Activated CD8-positive, alpha-beta memory T cell treated with anti-CD3 and anti-CD28 coated beads, Interleukin-2, amount 50 U/mL, for 1 hour (primary cell): Measurements from ENCODE around the gene MLH3.

ENCODE experiments used
- DNase-seq: peaks from one replicate; pipeline ENCODE4 v3.0.0-alpha.2; 2020; ENCODE audit errors: extremely low read depth

Gene MLH3

DNA sequence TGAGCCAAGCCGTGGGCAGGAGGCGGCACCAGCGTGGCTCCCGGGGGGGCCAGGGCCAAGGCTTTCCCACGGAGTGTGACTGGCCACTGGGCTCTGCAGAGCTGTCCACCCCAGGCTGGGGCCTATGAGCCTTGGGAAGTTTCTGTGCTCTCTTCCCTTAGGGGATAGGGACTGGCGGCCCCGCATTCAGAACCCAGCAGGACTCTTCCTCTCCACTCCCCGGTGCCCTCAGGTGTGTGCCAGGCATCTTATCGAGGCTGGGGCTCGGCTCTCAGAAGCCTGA, 66.3 kb downstream of the MLH3 start:
- DNase-seq: no peak

DNA sequence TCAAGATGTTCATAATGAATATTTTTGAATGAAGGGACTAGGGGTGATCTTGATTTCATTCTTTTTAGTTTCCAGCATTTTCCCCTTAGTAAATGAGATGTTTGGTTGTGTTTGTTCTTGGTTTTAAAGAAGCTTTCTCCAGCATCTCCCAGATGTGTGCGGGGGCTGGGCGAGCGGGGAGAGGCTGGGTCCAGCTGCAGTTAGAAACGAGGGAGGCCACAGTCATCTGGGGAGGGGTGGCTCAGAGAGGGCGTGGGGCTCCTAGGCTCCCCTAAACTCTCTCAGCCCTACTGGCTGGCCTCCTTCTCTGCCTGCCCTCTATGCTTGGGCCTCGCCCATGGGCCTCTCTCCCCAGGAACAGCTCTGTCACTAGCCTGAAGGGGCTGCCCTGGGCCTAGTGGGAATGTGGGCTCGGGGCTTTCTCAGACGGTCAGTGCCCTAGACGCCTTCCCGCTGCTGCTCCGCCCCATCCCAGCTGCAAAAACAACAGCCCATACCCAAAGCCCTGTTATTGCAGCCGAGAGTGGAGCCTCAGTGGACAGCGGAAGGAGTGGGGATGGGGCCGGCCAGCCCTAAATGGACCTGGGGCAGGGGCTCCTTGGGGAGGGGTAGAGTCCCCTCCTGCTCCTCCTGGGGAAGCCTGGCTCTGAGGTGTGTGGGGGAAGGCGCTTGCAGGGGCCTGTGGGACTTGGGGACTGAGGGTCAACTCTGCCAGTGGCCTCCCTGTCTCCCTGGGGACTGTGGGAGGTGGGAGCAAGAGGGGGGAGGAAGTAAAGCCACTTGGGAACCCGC, 66.8 kb downstream of the MLH3 start:
- DNase-seq: no peak

DNA sequence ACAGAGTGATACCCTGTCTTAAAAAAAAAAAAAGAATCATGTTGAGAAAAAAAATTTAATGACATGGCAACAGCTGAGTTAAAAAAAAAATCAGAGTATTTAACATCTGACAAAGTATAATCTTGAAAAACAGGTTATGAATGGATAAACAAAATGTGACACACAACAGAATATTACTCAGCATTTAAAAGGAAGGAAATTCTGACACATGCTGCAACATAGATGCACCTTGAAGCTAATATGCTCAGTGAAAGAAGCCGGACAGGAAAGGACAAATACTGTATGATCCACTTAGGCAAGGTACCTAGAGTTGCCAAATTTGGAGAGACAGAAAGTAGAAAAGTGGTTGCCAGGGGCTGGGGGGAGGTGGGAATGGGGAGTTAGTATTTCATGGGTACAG, 67.9 kb downstream of the MLH3 start:
- no peak for DNase-seq

DNA sequence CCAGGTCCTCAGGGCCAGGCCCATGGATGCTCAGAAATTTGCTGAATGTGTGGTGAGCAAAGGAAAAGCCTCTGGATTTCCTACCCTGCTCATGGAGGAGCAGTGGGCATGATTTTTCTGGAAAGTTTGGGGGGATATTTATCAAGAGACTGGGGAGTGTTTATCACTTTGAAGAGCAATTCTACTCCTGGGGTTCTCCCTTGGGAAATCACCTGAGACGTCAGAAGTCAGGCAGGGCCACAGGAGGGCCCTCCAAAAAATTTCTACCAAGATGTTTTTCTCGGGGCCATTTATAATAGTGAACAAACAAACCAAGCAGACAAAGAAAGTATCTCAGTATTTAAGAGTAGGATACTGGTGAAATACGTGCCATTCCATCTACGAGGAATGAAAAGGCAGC, 68.6 kb downstream of the MLH3 start:
- no peak for DNase-seq

DNA sequence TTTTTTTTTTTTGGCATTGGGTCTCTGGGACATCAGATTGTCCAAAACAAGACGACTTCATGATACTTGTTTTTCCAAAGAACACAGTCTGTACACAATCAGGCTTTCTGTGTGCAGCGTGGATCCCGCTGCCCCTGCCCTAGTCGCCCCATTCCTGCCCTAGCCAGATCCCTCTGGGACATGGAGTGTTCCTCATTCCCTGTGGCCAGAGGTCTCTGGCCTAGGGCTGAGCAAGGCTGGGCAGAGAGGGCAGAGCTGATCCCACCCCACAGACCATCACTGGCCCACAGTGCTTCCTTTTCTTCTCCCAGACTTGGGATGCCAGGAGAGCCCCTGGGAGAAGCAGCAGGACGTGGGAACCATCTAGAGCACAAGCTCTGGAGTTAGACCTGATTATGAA, 69.4 kb downstream of the MLH3 start:
- DNase-seq: no peak

DNA sequence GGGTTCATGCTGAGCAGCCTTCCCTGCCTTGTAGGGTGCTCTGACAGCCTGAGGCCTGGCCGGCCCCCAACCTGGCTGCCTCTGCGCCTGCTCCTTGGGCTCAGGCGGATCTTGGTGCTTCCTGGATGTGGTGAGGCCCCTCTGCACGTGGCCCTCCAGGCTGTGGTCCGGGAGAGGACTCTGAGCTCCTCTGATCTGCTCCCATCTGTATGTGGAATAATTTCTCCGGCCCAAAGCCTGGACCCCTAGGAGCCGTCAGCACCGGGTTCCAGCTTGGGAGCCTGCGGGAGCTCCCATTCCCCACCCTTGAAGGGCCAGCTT, 69.8 kb downstream of the MLH3 start:
- no peak for DNase-seq

DNA sequence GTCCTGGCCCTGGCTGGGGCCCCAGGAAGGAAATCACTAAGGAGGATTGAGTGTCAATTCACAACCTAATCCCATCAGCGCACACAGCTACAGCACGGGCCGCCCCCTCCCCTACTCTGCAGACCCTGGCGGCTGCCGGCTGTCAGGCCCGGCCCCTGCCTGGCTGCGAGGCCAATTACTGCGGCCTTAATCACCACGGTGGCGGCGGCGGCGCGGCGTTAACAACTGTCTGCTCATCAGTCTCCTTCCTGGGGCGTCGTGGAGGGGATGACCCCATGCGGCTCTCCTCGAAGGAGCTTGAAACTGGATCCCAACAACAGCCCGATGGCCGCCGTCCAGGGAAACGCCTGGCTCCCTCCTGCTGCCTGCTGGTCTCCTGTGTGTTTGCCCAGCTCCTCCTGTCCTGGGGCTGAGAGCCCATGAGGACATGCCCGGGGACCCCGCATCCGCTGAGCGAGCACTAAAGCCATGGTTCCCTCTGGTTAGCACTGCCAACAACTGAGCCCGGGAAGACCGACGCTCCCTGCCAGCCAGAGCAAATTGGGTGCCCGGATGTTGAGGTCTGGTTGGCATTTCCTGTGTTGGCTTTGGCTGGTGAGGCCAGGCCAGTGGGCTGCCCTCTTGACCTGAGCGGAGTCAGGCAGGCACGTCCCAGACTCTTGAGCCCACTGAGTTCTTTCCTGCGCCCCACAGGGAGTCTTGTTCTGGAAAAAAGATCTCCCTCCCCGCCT, 70.4 kb downstream of the MLH3 start:
- no peak for DNase-seq

DNA sequence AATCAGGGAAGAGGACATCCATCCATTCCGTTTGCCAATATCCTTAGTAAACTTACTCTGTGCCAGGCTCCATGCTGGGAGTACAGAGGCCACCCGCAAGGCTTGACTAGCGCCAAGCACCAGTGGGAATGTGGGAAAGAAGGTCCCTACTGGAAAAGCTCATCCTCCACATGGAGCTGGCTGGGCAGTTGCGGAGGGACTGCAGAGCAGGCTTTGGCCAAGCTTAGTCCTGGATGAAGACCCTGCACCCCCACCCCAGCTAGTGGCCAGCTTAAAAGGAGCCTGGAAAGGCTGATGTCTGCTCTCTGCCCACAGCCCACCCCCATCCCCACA, 70.9 kb downstream of the MLH3 start:
- no peak for DNase-seq

DNA sequence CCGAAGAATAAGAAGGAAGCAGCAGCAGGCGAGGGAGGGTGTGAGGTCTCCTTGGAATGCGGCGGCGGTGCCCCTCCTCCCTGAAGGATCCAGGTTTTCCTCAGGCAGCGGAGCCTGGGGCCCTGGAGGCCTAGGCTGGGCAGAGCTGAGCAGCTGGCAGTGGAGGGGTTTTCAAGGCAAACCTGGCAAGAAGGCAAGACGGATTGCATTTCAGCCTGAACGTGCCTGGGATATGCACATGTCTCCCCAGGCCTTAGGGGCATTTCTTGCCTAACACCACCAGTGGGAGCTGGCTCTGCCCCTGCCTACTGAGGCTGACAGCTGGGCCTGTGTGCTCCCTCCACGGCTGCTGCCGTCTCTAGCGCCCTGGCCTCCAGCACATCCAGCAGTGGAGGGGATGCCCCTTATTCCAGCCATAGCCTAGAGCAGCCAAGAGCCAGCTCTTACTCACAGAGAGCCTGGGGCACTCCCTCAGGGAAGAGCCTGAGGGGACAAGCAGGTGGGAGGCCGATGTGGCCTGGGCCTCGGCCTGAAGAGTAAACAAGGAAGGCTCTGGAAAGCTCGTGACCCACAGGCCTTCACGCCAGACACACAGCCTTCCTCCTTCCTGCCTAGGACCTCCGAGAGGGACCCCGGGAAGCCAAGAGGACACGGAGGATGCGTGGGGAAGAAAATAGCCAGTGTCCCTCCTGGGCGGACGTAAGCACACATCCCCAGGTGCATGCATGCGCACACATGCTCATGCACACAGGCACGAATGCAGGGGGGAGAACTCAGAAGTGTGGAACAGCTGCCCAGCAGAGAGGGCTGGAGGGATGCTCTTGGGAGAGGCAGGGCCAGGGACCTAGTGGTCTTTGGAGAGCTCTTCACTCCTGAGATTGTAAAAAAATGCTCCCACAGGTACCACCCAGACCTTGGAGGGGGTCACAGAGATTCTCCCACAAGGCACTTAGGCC, 71.5 kb downstream of the MLH3 start:
- no peak for DNase-seq

DNA sequence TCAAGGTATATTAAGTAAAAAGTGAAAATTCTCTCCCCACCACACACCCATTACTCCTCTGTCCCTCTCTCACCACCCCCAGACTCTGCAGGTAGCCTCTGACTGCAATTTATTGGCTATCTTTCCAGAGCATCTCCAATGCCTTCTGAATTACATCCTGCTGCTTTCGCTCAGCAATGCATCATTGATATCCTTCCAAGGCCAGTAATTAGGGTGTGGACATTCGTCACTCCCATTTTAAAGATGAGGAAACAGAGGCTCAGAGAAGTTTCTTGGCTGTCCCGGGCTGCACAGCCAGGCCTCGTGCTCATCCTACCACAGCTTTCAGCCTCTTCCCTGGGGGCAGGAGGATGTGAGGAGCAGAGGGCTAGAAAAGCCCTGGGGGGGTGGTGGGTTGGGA, 72.2 kb downstream of the MLH3 start:
- DNase-seq: no peak

DNA sequence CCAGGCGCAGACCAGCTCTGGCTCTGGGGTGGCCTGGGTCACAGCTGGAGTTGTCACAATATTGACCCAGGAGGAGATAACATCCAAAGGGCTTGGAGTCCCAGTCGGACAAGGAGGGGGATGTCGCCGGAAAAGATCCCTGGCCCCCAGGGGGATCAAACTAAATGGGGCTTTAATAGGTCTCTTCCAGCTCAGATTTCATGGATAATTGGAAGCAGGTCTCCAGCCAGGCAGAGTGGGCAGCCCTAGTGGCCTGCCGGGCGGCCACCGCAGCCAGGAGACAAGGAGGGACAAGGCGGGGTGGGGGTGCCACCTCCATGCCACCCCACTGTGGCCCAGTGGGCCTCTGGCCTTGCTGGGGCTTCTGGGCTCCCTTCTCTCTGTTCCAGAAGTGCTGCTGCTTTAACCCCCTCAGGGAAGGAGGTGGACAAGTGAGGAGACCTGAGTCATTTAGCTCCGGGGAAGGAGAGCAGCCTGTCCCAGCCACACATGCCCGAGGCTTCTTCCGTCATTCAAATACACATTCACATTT, 72.8 kb downstream of the MLH3 start:
- DNase-seq: no peak

DNA sequence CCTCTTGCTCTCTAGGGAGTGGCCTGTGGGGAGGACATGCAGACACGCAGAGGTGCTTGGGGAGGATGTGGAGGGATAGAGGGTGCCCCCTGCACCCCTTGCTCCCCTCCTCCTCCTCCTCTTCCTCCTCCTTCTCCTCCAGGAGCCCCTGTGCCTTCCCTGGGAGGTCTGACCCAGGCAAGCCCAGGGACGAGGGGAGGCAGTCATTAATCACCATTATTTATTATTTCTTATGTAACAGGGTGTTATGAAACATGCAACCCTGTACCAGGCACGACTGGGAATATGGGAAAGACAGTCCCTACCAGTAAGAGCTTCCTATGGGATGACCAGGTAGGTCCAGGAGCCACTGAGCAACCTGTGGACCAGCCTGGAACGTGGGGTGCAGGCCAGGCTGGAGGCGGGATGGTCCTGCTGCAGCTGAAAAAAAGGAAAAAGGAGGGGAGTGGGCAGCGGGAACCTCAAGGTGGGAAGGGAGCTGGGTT, 73.3 kb downstream of the MLH3 start:
- no peak for DNase-seq

DNA sequence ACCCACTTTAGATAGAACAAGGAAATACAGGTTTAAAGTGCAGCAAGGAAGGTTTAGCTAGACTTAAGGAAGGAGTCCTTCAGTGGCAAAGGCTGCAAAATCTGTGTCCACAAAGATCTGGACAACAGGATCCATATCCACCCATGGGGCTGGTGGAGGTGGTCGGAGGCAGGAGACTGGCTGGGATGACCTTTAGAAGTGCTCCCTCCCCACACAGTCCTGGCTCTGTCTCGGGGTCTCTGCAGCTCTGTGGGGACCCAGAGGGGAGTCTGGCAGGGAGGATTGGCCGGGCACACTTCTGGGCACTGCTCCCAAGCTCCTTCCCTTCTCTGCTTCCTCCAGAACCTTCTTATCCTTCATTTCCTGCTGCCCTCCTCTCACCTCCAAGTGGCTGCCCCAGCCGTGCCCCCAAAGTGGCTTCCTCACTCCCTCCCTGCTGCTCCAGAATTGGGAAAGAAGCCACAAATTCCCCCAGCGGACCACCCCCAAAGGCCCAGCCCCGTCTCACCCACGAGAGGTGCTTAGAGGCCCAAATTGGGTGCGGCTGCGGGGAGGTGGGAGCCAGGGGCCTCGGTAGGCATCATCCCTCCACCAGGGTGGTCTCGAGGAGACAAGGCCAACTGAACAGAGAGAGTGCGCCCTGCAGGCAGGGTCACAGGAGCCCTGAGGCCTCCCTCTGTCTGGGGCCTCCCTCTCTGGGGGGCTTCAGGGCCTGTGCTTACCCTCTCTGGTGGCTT, 73.9 kb downstream of the MLH3 start:
- no peak for DNase-seq

DNA sequence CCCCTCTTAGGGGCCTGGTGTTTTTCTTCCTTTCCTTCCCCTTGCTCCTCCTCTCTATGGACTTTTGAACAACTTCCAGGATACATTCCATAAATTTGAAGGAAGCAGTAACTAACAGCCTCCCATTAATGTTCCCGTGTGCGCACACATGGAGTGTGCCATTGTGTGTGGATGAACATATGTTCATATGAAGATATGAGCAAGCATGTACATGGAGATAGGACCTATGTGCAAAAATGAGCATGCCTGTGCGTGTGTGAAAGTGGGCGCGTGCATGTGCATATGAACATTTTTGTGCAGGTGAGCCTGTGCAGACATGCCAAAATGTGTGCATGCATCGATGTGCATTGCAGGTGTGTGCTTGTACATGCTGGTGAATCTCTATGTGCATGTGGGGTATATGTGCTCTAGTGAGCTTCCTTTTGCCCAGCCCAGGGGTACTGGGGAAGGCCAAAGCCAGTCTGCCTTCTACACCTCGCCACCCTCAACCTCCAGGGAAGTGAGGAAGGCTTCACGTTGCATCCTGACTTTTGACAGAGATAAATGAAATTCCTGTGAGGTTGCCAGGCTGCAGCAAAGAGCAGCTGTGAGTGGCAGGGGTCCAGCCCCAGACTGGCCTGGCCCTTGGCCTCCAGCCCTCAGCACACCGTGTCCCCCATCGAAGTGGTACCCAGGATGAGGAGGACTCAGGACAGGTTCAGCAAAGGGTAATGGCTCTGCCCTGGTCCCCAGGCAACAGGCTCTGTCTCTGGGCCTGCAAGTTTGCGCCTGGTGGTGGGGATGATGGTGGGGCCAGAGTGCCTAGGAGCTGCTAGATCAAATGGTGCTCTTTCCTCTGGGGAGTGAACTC, 74.8 kb downstream of the MLH3 start:
- no peak for DNase-seq

DNA sequence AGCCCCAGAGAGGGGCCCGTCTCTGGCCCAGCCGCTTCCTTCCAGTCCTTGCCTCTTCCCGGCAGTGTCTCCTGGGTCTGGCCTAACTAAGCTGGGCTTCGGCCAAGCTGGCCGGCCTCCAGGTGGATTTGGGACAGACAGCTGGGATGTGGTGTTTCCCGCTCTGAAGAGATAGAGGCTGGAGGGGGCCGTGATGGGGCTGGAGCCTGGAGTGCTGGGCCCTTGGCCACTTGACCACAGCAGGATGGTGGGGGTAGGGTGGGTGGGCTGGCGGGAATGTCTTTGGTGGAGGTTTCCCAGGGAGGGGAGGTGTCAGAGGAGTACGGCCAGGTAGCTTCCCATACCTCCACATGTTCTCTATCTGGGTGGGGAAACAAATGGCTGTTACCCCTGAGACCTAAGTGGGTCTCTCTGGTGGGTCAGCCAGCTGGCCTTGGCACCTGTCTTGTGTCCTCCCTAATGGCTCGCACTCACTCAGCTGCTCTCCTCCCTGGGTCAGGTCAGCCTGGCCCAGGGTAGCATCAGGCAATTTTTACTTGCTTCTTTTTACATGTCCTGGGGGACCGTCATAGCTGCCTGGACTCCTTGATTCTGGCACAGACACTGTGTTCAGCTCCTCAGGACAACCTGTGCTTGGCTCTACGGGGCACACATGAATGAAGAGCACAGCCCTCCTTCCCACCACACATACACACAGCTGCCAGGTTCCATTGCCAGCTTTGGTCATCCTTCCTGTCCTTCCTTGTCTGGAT, 76.0 kb downstream of the MLH3 start:
- no peak for DNase-seq

DNA sequence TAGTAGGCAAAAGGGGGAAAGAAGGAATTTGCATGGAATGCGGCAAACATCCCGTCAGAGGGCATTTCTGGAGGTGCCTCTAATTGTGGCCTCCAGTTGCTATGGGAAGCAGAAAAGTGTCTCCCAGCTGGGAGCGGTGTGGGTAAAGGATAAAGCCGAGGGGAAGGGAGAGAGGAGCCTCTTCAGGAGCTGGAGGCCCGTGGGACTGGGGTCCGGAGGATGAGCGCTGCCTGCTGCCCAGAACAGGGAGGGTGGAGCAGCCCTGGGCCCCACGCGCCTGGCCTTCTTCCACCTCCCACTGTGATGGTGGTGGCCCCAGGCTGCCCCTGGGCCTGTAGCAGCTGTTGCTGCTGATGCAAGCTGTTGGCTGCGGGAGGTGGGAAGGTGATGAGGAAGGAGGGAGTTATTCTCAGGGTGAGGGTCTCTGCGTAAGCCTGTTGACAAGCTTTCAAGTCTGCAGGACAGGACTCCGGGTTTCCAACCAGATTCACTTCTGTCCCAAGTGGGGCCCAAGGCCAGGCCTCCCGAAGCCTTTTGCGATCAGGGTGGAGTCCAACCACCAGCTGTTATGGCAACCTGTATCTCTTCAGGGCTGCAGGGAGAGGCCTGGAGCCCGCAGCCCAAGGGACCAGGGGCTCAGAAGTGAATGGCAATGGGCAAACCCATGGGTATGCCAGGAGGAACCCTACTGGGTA, 76.8 kb downstream of the MLH3 start:
- no peak for DNase-seq

DNA sequence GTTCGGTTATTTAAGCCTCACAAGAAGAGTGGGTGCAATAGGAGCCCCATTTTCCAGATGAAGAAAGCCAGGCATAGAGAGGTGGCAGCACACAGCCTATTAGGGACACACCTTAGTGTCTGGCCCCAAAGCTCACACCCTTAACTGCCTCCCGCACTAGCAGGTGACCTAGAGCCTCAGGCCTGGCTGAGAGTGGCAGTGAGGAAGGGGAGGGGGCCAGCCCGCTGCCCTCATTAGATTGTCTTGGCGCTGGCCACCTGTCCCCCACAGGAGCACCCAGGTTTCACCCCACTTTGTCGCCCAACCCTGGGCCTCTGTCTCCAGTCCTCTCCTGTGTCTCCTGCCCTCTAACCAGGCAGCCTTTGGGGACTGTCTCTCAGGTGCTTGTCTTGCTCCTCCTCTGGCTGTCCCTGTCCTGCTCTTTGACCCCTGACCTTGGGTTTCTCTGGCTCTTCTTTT, 77.3 kb downstream of the MLH3 start:
- no peak for DNase-seq

DNA sequence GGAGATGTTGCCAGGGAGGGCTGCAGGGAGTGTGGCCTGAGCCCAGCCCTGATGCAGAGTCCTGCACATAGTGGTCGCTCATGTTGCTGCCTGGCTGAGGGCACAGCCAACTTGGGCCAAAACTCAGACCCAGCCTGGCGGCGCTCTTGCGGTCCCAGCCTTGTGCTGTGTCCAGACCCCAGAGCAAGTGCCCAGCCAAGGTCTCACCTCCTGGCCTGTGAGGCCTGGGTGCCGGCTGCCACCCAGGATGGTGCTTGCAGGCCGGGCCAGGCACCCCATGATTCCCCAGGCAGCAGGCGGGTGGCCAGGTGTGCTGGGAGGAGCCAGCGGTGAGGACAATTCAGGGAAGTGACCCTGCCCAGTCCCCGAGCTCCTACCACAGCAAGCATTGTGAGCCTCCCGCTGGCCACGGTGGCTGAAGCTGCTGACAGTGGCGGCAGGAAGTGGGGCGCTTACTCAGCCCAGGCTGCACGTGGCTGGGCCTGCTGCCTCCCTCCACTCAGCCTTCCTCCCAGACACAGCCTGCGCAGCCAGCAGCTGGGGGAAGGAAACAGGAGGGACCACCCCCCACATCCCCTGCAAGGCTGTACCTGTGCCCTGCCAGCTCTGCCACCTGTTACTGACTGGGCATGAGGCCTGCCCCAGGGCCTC, 78.1 kb downstream of the MLH3 start:
- no peak for DNase-seq

DNA sequence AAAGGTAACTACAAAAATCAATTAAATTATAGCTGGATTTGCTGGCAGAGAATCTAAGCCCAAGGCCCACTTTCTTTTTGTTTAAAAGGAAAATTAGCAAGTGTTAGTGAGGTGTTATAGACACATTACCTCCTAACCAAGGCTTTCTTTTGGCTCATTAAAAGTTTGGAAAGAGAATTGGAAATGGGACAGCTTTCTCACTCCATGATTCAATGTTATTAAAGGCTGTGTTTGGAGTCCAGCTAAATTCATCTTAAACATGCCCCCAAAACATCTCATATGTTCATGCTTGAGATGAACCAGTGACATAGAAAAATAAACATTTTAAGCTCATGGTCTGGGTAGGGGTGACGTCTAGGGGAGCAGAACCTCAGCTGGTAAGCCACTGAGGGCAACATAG, 82.5 kb downstream of the MLH3 start:
- no peak for DNase-seq
